Activated CD4-positive, alpha-beta T cell treated with anti-CD3 and anti-CD28 coated beads, Interleukin-2, amount 50 U/mL, for 24 hours (primary cell): ENCODE data around the gene EFNA1.

Experiments used
- DNase-seq, 2 donors: peaks; one replicate each; pipeline ENCODE4 v3.0.0-alpha.2; 2020; ENCODE audit warnings: low read depth in 1 of 2, low spot score in 1 of 2

Gene EFNA1

DNA sequence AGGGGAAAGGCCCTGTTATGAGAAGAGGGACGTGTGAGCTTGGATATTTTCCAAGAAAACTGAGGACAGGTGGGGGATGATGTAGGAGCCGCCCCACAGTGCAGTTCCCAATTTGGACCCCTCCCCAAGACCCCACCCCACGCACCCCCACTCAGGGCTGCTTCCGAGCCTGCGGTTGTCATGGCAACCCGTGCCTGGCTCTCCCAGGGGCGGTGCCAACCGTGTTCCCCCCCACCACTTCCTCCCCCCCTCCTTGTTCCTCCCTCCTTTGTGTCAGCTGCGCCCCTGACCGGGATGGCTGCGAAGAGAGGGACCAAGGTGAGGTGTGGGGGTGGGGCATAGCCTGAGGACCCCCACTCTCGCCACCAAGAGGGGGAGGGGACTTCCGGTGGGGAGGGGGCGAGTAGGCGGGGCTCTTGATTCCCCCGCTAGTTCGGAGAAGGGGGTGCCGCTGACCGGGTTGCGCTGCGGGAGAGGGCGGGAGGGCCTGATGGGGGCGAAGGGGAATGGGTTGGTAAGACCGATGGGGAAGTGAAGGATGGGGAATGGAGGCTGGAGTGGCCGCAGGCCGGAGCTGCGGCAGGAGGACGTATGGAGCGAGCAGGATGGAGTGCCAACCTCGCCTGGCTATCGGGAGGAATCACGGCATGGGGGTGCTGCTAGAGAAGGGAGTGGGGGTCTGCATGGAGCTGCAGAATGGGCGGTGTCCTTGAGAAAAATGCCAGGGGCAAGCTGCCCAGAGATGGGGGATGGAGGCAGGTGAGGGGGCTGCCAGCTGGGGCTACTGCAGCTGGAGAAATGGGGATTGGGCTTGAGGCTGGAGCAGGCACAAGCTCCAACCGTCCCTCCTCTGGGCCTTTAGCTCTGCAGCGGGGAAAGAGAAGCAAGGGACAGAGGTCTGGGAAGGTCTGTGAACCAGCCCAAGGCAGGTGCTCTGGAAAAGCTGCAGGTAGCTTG is 46.9 kb downstream of the EFNA1 start:
- peak in 1 of 2 donors; percentile 32 for DNase-seq

- no peak for DNase-seq
These were observed 47.7 kb downstream of the EFNA1 start for GRCh38 chr1:155175281-155175926.

DNA sequence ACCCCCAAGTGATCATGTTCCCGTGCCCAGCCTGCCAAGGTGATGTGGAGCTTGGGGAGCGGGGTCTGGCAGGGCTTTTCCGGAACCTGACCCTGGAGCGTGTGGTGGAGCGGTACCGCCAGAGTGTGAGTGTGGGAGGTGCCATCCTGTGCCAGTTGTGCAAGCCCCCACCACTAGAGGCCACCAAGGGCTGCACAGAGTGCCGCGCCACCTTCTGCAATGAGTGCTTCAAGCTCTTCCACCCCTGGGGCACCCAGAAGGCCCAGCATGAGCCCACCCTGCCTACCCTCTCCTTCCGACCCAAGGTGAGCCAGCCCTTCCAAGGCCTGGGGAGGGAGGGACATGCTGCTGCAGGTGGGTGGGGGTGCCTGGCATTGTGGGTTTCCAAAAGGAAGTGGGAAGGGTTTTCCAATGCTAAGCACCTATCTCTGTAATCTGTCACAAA is 48.3 kb downstream of the EFNA1 start:
- DNase-seq, result no peak

- peak; percentile 74 to 78 for DNase-seq
These were observed 48.9 kb downstream of the EFNA1 start for GRCh38 chr1:155176544-155177071.

GRCh38 chr1:155177192-155177917 is 49.7 kb downstream of the EFNA1 start:
- DNase-seq, result no peak

DNA sequence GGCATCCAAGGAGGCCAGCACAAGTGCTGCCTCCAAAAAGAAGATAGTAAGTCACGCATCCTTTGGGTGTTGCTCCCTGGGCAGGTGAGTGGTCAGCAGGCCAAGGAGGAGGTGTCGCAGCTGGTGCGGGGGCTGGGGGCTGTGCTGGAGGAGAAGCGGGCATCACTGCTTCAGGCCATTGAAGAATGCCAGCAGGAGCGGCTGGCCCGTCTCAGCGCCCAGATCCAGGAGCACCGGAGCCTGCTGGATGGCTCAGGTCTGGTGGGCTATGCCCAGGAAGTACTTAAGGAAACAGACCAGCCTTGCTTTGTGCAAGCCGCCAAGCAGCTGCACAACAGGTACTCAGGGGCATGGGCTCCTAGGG is 50.2 kb downstream of the EFNA1 start:
- DNase-seq, result no peak

GRCh38 chr1:155178441-155179111 is 50.9 kb downstream of the EFNA1 start:
- no peak for DNase-seq

DNA sequence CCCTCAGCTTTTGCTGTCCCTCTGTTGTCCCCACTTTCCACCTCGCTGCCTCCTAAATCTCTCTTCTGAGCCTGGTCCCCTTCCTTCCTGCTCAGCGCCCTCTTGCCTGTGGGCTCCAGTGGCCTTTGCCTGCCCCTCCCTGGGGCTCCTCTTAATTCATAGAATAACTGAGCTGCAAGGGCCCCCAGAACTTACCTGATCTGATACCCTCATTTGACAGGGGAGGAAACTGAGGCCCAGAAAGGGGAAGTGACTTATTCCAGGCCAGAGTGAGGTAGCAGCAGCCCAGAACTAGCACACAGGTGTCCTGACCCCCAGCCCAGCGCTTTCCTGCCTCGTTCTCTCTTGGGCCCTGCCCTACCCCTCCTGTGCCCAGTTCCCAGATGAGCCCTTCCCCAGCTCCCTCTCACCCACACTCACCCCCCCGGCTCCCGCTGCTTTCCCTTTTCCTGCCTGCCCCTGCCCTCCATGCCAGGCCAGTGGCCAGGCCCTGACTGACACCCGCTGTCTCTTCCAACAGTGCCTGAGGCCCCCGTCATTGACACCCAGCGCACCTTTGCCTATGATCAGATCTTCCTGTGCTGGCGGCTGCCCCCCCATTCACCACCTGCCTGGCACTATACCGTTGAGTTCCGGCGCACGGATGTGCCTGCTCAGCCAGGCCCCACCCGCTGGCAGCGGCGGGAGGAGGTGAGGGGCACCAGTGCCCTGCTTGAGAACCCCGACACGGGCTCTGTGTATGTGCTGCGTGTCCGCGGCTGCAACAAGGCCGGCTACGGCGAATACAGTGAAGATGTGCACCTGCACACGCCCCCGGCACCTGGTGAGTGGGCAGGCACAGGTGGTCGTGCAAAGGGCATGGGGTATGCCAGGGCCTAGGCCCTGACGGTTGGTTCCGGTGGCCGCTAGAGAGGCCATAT is 51.7 kb downstream of the EFNA1 start:
- DNase-seq, result no peak

DNA sequence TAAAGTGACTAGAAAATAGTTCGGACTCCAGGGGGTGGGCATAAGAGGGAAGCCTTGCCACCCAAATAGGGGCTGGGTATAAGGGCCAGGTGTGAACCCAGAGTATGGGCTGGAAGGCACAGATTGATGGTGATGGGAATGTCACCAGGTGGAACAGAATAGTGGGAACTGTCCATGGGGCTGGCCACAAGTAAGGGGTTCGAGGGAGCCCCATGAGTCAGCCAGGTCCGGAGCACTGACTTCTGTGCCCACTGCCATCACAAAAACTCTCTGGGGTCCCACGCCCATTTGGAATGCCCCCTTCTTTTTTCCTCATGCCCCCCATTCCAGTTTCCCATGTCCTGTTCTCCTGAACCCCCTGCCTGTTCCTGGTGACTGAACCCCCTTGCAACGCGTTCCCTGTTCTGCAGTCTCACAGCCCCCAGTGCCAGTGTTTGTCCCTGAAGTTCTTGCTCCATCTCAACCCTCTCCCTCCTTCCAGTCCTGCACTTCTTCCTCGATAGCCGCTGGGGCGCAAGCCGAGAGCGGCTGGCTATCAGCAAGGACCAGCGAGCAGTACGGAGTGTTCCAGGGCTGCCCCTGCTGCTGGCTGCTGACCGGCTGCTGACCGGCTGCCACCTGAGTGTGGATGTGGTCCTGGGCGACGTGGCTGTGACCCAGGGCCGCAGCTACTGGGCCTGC is 53.8 kb downstream of the EFNA1 start:
- DNase-seq, result no peak

DNA sequence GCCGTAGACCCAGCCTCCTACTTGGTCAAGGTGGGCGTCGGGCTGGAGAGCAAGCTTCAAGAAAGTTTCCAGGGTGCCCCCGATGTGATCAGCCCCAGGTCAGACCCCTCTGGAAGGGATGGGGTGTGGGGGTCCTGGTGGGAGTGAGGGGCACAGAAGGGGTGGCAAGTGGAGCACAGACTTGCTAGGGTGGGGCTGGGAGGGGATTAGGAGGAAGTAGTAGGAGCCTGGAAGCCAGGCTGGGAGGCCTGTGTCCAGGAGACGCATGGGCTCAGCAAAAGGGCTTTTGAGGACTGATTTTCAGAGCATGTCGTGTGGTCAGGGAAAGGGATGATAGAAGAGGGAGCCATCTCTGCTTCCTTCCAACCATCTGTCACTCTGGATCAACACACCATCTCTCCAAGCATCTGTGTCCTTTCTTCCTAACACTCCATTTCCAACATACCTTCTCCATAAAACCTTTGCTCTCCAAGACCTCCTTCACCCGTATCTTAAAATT is 54.4 kb downstream of the EFNA1 start:
- no peak for DNase-seq

DNA sequence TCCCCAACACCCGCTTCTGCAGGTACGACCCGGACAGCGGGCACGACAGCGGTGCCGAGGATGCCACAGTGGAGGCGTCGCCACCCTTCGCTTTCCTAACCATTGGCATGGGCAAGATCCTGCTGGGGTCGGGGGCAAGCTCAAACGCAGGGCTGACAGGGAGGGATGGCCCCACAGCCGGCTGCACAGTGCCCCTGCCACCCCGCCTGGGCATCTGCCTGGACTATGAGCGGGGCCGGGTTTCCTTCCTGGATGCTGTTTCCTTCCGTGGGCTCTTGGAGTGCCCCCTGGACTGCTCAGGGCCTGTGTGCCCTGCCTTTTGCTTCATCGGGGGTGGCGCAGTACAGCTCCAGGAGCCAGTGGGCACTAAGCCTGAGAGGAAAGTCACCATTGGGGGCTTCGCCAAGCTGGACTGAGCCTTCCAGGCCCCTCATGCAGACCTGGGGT is 56.1 kb downstream of the EFNA1 start:
- no peak for DNase-seq

DNA sequence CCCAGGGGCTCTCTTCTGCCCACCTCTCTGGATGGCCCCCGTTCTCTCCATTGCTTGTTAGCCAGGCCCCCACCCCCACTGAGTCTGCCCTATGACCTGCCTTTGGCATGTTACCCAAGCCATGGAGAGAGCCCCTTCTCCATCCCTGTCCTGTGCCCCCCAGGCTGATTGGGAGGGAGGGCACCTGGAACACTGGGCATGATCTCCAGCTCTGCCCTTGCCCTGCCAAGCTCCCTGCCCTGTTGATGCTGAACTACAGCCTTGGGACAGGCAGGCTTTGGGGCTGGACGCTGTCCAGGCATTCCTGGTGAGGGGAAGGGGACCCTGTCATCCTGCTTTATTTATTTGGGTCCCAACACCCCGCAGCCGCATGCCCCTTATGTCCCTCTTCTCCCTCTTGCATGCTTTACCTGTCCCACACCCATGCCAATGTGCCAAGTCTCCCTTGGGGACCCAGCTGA is 56.7 kb downstream of the EFNA1 start:
- DNase-seq, result no peak
